ENCODE data around the gene TESK1.
"Not testable (repeated sequence)": the region's sequence is repeated elsewhere in the genome, so short reads cannot be mapped to it uniquely, and the experiment has no call there.

Gene TESK1
- total RNA-seq = 22.9 to 27.1 reads per million in 2 donors

- peak; percentile 70 for DNase-seq
Measured at GRCh38 chr9:35604578-35605350, at the start of gene TESK1. Gene TESK1 (plus strand): TSS chr9:35605262. CDS start chr9:35605620, 358 bp downstream.

GRCh38 chr9:35555881-35556280 is 49.2 kb upstream of the TESK1 start:
- DNase-seq = no peak

GRCh38 chr9:35556776-35557175 is 48.3 kb upstream of the TESK1 start:
- no peak for DNase-seq

- no peak for DNase-seq
Measured at GRCh38 chr9:35557320-35557719, 47.7 kb upstream of the TESK1 start.

- no peak for DNase-seq
Measured at GRCh38 chr9:35558185-35558584, 46.9 kb upstream of the TESK1 start.

- DNase-seq = no peak
Measured at GRCh38 chr9:35559792-35560530, 45.1 kb upstream of the TESK1 start.

- no peak for DNase-seq
Measured at GRCh38 chr9:35560625-35561337, 44.3 kb upstream of the TESK1 start.

GRCh38 chr9:35561468-35562261 is 43.4 kb upstream of the TESK1 start:
- DNase-seq = no peak

GRCh38 chr9:35562895-35563780 is 41.9 kb upstream of the TESK1 start:
- no peak for DNase-seq

- DNase-seq = no peak
Measured at GRCh38 chr9:35563791-35564197, 41.3 kb upstream of the TESK1 start.

GRCh38 chr9:35564658-35565061 is 40.4 kb upstream of the TESK1 start:
- DNase-seq = no peak

- DNase-seq = no peak
Measured at GRCh38 chr9:35566417-35566816, 38.6 kb upstream of the TESK1 start.

- DNase-seq = no peak
Measured at GRCh38 chr9:35568196-35568595, 36.9 kb upstream of the TESK1 start.

GRCh38 chr9:35569206-35569605 is 35.9 kb upstream of the TESK1 start:
- DNase-seq = no peak

GRCh38 chr9:35570709-35571504 is 34.2 kb upstream of the TESK1 start:
- no peak for DNase-seq

GRCh38 chr9:35574578-35575122 is 30.4 kb upstream of the TESK1 start:
- no peak for DNase-seq

- DNase-seq = no peak
Measured at GRCh38 chr9:35575478-35575877, 29.6 kb upstream of the TESK1 start.

GRCh38 chr9:35577486-35577885 is 27.6 kb upstream of the TESK1 start:
- no peak for DNase-seq

GRCh38 chr9:35579130-35579529 is 25.9 kb upstream of the TESK1 start:
- no peak for DNase-seq

- not testable (repeated sequence) for DNase-seq
Measured at GRCh38 chr9:35579659-35580227, 25.3 kb upstream of the TESK1 start.
